NCI-H774 (cell line): ENCODE data around the gene WEE1.
"Not testable (repeated sequence)": the region's sequence is repeated elsewhere in the genome, so short reads cannot be mapped to it uniquely, and the experiment has no call there.

Source experiments
- DNase-seq: peaks from one replicate; lab custom pipeline; 2025; lab: John Stamatoyannopoulos, UW

WEE1 gene

DNA sequence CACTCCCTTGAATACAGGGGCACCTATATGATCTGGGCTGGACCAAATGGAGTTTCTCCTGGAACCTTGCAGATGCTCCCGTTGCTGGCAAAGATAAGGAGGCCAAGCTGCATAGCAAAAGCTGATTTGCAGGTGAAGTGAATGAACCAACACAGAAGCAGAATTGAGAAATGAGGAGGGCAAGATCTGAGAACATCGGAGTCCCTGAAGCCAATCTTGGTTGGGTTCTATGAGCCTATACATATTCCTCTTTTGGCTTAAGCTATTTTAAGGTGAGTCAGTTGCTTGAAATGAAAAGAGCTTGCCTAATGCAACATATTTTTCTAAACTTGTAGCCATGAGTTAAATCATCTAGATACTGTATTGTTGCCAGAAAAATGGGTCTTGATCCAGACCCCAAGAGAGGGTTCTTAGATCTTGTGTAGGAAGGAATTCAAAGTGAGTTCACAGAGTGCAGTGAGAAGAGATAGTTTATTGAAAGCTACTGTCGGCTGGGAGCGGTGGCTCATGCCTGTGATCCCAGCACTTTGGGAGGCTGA lies 23.5 kb downstream of the WEE1 start:
- DNase-seq: no peak

DNA sequence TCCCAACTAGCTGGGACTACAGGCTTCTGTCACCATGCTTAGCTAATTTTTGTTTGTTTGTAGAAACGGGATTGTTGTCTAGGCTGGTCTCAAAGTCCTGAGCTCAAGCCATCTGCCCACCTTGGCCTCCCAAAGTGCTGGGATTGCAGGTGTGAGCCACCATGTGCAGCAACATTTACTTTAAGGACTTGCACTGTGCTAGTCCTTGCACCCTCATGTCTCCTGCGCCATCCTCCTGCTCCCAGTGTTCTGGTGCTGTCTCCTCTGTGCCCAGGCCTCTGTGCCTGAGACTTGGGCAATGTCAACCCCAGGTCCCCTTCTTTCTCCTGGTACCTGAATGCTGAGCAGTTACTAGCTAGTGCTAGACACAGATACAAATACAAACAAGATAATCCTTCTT lies 26.7 kb downstream of the WEE1 start:
- DNase-seq: no peak

DNA sequence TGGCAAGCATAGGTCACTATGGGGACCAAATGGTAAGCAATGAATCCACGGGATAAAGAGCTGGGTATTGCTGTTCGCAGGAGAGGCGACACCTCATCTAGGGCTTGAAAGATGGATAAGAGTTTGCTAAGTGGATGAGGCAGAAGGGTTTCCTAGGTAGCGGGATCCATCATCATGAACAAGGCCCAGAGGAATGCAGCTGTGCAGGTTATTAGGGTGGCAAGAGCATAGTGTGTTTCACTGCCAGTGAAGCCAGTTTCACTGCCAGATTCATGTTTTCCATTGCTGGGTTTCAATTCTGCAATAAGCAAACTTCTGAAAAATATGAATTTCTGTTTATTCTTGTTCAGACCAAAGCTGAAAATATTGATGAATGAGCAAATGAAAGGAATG lies 27.2 kb downstream of the WEE1 start:
- DNase-seq: no peak

DNA sequence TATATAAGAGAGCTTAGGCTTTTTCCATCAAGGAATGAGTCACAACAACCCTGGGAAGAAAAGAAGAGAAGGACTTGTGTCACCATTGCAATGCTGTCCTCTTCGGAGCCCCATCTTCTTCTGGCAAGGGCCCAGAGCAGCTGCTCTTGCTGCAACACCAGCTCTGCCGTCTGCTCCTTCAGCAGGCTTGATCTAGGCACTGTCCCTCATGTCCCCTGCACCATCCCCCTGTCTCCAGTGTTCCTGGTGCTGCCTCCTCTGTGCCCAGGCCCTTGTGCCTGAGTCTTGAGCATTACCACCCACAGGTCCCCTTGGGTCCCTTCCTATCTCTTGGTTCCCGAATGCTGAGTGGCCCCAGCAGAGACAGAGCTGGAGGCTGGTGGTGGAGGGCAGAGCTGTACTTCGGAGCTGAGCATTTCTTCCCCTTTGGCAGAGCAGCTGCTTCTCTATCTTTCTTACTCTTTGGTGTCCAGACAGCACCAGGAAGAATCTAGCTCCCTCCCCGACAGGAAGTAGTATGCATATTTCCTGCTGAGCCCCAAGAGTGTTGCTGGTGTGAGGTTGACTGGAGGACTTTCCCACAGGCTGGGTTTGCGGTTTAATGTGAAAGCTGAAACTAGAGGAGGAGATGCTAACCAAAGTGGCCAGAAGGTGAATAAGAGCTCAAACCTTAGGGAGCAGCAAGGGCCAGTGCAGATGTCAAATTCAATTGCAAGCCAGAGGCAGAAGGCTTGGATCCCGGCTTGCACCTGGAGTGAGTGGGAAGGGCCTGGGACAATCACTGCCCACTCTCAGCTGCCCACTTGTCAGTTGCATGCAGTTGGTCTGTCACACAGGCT lies 27.8 kb downstream of the WEE1 start:
- DNase-seq: no peak

DNA sequence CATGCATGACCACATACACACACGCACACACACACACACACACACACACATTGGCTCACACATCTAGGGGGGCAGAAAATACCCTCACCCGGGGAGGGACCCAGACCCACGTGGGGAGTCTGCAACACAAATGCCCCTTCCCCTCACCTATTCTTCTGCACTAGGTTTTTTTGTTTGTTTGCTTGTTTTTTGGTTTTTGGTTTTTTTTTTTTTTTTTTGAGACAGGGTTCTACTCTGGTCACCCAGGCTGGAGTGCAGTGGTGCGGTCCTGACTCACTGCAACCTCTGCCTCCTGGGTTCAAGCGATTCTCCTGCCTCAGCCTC lies 28.4 kb downstream of the WEE1 start:
- no peak for DNase-seq

DNA sequence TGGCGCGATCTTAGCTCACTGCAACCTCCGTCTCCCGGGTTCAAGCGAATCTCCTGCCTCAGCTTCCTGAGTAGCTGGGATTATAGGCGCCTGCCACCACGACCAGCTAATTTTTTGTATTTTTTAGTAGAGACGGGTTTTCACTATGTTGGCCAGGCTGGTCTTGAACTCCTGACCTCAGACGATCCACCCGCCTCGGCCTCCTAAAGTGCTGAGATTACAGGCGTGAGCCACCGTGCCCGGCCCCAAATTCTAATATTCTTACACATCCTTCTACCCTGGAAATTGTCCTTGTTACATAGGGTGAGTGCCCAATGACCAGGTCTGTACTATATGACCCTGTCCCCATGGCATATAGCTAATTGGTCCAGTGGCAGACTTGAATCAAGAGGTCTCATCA lies 29.7 kb downstream of the WEE1 start:
- DNase-seq: not testable (repeated sequence)

DNA sequence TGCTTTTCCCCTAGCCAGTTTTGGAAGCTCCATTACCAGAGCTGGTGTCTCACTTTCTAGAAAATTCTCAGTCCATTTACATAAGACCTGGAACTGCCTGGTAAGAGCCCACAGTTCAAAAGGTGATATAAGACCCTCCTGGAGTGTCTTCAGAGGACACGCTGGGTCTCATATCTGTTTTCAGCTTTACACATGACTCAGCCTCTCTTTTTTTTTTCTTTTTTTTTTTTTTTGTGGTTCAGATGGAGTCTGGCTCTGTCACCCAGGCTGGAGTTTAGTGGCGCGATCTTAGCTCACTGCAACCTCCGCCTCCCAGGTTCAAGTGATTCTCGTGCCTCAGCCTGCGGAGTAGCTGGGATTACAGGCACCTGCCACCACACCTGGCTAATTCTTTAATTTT lies 30.7 kb downstream of the WEE1 start:
- no peak for DNase-seq

DNA sequence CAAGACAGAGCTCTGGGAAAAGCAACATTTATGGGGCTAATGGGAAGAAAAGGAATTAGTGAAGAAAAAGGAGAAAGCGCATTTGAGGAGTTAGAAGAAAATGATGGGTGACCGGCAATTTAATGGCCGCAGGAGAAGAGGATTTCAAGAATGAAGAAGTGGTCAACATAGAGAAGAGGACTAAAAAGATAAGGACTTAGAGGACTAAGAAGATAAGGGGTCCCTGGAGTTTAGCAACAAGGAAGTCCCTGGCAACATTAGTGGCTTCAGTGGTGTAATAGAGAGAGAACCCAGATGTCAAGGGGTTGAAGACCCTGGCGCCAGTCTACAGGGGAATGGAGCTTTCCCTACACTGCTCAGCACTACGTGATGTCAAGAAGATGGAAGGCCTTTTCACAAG lies 32.3 kb downstream of the WEE1 start:
- DNase-seq: no peak

DNA sequence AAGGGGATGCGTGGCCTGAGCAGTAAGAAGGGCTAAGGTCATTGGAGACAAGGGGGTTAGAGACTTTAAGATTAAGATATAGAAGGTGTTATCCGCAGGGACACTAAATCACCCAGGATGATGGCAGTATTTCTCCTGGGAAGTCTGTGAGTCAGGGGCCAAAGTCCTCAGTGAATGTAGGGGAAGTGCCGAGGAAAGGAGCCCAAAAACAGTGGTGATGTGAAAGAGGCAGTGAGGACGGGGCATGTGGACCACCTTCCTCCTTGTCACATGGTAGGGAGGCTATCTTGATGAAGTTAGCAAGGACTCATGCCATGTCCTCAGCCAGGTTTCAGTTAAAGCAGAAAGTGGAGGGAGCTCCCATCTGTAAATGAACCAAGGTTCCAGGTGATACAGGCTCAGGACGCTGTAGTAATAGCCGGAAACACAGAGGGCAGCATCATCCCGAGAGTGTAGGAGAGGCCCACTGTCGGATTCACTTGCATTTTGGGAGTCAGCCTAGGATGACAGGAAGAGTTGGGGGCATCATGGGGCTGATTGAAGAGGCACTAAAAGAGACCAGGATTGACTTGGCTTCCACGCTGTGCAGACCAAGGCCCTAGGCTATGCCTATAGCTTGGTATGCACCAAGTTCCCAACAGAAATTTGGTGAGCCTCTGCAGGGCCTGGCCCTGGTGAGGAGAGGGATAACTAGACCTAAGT lies 33.5 kb downstream of the WEE1 start:
- no peak for DNase-seq

DNA sequence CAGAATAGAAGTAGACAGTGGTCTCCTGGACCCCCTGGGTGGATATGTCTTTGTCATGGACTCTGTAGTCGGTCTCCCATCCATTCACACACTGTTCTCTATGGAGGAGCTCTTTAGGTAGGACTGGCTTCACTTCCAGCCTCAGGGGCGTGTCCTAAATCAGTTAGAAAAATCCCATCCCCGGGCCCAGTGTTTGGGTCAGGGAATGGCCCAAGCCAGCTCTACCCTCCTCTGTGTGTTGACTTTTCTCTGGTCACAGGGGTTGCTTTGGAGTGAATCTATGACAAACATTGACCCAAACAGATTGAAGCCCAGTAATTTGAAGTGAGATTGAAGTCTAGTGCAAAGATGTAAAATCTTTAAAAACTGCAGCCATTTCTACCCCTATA lies 34.0 kb downstream of the WEE1 start:
- DNase-seq: no peak

DNA sequence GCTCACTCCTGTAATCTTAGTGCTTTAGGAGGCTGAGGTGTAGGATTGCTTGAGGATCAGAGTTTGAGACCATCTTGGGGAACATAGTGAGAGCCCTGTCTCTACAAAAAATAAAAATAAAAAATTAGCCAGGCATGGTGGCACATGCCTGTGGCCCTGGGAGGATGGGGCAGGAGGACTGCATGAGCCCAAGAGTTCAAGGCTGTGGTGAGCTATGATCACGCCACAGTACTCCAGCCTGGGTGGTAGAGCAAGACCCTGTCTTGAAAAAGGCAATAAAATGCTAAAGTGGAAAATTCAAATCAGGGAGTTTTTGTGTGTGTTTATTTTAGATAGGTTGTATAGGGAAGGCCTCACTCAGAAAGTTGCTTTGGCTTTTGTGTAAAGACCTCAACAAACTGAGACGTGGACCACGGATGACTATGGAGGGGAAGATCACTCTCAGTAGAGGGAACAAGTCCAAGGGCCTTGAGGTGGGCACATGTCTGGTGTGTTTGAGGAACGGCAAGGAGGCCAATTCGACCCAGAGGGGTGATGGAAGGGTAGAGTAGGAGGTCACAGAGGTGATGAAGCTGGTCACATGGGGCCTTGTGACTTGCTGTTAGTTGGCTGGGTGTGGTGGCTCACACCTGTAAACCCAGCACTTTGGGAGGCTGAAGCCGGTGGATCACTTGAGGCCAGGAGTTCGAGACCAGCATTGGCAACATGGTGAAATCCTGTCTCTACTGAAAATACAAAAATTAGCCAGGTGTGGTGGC lies 35.7 kb downstream of the WEE1 start:
- no peak for DNase-seq

DNA sequence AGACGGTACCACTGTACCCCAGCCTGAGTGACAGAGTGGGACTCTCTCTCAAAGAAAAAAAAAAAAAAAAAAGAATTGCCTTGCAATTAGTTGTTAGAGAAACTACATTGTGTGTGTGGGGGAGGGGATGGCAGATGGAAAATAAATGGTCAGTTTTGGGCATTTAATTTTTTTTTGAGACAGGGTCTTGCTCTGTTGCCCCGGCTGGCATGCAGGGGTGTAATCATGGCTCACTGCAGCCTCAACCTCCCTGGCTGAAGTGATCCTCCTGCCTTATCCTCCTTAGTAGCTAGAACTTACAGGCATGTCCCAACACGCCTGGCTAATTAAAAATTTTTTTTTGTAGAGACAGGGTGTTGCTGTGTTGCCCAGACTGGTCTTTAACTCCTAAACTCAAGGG lies 36.4 kb downstream of the WEE1 start:
- no peak for DNase-seq

DNA sequence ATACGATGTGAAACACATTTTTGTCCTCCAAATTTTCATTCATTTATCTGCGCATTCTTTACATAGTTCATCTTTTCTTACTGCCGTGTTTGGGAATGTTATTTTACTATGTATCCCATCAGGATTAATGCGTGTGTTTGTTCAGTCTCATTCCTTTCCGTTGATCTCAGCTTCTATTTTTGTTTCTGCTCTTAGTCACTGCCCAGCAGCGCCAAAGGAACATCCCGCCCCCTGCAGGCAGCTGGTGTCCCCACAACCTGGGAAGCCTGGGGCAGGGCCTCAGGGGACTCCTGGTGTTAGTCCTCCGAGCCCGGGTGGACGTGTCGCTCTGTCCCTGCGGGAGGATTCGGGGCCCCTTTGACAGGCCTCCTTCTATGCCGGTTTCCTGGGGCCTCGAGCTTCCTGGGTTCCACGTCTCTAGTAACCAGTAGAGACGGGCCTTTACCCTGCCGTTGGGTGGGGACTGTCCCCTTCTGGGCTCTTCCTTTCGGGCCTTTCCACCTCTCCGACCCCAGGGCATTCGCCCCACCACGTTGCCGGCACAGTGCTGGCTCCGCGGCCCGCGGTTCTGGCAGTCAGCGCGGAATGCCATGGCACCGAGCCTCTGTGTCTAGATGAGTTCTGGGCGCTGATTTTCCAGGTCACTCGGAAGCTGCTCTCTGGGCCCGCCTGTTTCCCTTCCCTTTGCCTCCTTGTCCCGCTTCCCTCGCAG lies 39.8 kb downstream of the WEE1 start:
- peak; percentile 89 for DNase-seq

DNA sequence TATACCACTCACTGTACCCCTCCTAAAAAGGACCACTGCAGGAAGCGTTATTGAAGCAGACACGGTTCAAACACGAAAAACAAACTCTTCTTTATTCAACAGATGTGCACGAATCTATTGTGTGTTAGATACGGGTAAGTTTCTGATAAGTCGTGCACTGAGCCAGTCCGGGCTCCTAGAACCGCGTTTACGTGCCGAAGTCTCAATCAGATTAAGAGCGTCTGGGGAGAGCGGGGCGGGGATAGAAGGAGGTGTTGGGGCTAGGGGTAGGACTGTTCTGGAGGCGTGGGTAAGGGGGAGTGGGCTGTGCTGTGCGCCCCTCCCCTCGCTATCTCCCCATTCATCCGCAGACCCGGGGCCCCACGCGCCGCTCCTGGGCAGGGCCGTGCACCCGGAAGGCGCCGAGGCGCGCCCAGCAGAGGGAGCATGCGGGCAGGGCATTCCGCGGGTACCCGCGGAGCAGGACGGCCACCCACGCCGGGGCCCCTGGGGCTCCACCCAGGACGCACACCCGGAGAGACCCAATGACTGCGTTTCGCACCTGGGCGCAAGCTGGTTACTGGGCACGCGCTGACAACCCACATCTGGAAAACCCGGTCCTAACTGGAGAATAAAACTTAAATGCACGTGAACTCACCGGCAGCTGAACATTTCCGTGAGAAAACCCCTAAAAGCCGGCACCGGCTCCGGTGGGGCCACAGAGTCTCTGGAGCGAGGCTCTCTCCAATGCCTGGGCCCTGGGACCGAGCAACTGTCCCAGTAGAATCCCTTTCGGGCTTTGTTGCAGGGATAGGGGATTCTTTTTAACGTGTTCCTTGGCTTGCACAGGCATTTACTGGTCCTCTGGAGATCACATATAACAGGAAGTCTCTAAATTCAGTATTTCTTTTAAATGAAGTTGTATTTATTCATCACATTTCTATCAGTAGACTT lies 40.6 kb downstream of the WEE1 start:
- DNase-seq: peak; percentile 61

DNA sequence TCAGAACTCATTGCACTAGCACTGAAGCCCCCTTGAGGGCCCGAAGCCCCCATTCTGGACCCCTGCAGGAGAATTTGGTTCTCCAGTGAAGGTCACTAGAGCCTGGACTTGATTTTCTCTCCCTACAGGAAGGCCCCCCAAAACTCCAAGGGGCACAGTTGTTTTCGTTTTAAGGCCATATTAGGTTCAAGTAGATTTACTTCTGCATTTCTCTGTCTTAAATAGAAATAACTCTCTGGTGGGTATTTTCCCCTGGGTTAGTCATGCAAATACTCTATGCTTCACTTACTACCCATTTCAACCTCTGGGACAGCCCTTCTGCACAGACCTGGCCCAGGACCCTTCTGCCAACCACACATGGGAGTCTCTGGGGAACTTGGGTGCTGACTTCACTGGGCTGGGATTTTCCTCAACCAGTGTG lies 41.6 kb downstream of the WEE1 start:
- no peak for DNase-seq

DNA sequence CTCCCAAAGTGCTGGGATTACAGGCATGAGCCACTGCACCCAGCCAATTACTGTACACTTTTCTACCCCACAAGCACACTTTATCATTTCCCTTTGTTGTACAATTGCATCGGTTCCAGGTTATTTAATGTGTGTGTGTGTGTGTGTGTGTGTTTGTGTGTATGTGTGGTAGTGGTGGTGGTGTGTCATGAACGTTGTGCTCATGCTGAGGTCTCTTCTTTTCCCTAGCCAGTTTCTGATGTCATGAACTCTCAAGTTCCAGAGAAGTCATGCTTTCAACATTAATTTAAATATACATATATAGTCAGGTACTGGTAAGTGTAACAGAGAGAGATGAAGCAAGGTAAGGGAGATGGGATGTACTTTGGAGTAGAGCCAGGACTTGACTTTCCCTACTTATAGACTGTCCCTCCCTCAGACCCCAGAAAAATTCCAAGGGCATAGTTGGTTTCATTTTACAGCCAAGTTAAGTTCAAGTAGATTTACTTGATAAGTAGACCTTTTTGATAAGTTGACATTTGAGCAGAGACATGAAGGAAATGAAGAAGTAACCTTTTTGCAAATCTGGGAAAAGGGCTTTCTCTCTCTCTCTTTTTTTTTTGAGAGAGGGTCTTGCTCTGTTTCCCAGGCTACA lies 42.7 kb downstream of the WEE1 start:
- DNase-seq: no peak

DNA sequence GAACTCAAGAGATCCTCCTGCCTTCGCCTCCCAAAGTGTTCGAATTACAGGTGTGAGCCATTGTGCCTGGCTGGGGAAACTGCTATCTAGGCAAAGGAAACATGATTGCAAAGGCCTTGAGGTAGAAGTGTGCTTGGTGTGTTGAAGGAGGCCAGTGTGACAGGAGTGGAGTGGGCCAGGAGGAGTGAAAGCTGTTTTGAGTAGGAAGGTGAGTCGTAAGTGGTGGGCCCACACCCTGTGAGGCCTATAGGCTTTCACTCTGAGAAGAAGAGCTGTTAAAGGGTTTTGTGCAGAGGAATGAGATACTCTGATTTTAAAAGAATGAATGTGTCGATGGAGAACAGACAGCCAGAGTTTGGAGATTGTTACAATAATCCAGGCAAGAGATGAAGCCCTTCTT lies 43.4 kb downstream of the WEE1 start:
- DNase-seq: no peak

DNA sequence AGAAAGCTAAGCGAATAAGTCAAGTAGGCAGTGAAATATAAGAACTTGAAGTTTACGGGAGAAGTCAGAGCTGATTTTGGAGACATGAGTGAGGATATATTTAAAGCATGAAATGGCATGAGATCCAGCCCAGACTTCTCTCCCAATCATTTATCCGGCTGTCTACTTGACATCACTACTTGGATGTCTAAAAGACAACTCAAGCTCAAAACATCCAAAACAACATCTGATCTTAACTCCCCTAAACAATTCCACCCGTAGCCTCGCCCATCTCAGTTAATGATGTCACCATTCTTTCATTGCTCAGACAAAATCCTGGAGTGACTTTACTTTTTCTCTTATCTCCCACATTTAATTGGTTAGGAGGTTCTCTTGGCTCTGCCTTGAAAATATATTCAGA lies 44.5 kb downstream of the WEE1 start:
- DNase-seq: no peak

DNA sequence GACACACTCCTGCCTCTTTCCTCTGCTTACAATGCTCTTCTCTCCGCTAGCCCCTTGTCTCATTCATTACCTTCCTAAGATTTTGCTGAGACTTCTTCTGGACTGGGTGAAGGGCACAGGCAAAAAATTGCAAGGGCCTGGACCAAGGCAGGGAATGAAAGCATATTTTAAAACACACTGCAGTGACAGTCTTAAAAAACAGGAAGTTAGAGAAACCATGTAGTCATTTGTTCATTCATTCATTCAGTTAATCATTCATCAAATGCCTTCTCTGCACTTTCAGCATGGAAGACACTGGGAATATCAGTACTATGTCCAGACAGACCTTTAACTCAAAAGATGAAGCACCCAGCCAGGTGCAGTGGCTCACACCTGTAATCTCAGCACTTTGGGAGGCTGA lies 45.5 kb downstream of the WEE1 start:
- DNase-seq: no peak

DNA sequence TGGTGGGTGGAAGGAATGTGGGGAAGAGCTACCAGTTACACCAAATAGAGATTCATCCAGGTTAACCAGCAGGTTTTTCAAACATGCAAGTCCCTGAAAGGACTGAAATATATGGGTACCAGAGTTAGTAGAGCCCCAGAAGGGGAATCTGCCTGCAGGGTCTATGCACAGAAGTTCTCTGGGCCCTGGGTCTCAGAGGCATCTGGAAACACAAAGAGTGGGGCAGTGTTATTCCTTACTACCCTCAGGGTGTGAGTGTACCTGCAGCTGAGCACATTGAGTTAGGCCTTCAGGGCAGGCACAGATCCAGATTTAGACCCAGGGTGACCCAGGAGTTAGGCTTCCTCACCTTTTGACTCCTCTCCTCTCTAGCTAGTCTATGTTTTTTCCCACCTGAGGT lies 46.5 kb downstream of the WEE1 start:
- no peak for DNase-seq

DNA sequence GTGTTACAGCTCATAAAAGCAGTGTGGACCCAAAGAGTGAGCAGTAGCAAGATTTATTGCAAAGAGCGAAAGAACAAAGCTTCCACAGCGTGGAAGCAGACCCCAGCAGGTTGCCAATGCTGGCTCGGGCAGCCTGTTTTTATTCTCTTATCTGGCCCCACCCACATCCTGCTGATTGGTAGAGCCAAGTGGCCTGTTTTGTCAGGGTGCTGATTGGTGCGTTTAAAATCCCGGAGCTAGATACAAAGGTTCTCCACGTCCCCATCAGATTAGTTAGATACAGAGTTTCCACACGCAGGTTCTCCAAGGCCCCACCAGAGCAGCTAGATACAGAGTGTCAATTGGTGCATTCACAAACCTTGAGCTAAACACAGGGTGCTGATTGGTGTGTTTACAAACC lies 48.9 kb downstream of the WEE1 start:
- DNase-seq: not testable (repeated sequence)
